Activated T-helper 17 cell treated with anti-CD3 and anti-CD28 coated beads, Interleukin-2, amount 50 U/mL, for 72 hours (primary cell): ENCODE results near the gene NOL3. TPM values are rescaled to one million over a fixed set of nuclear protein-coding genes. Genes with fewer than 3 reads are reported as not detected.

Experiments
- ATAC-seq: fragments of 150-1000 bp; cut with Tn5 transposase; replicated peaks from 2 replicates; pipeline ENCODE4 v1.10.0; 2021; ENCODE audit warnings: mild to moderate bottlenecking, moderate library complexity
- H3K27ac Mint-ChIP-seq: one replicate; pipeline ENCODE4 v1.8.0; 2022; ENCODE audit warnings: mixed read lengths
- H3K27me3 Mint-ChIP-seq: one replicate; pipeline ENCODE4 v1.8.0; 2022; ENCODE audit warnings: mixed read lengths
- H3K36me3 Mint-ChIP-seq: one replicate; pipeline ENCODE4 v1.8.0; 2022; ENCODE audit warnings: low read depth, mild to moderate bottlenecking, mixed read lengths
- H3K4me1 Mint-ChIP-seq: one replicate; pipeline ENCODE4 v1.8.0; 2022; ENCODE audit warnings: mixed read lengths
- H3K4me3 Mint-ChIP-seq: one replicate; pipeline ENCODE4 v1.8.0; 2022; ENCODE audit warnings: mild to moderate bottlenecking, mixed read lengths
- H3K9me3 Mint-ChIP-seq: one replicate; pipeline ENCODE4 v1.8.0; 2022; ENCODE audit warnings: mixed read lengths
- total RNA-seq, 2 donors: library from RNA; stranded (reverse); gene quantifications; one replicate each; pipeline ENCODE4 v1.2.3, GENCODE V29; 2022

NOL3 gene
- total RNA-seq, 2 donors from 2014 or later: 30.0 to 194 TPM

DNA sequence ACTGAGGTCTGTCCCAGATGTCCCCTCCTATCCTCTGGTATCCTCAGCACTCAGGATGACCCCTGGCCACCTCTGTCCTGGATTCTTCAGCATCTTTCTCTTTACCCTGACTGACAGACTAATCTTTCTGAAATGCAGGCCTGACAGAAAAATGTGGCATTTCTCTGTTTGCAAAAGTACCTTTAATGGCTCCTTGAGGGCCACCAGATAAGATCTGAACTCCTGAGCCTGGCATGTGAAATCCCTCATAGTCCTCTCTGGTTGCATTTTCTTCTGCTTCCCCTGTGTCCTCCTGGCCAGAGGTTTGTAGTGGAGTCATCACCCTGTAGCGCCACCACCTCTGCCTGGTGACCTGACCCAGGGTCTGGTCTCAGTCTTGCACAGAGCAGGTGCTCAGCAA, 26.5 kb downstream of the NOL3 start:
- no peak for ATAC-seq
- H3K36me3 Mint-ChIP-seq: peaks cover 83% of the 10 kb centered on the region
- peak overlapping the region; percentile 74 for H3K27ac Mint-ChIP-seq
- peaks cover 20% of the 10 kb centered on the region for H3K4me1 Mint-ChIP-seq
- no peaks in the 10 kb centered on the region for H3K27me3 Mint-ChIP-seq
- H3K4me3 Mint-ChIP-seq: peak overlapping the region; percentile 12
- no peaks in the 10 kb centered on the region for H3K9me3 Mint-ChIP-seq

DNA sequence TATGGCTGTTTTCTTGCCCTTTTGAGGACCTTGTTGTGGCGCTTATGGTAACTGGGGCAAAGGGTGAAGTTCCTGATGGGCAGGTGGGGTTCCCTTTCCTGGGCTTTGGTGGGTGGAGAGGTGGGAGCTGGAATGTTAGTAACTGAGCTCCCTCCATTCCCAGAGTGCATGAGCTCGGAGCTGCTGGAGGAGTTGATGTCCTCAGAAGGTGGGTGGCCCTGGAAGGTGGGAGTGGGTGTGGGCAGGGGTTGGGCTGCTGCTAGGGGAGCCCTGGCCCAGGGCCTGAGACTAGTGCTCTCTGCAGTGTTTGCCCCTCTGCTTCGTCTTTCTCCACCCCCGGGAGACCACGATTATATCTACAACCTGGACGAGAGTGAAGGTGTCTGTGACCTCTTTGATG, 27.4 kb downstream of the NOL3 start:
- peak overlapping the region; percentile 36 for H3K27ac Mint-ChIP-seq
- H3K36me3 Mint-ChIP-seq: peaks cover 87% of the 10 kb centered on the region
- H3K9me3 Mint-ChIP-seq: no peaks in the 10 kb centered on the region
- no peak overlapping the region for H3K4me3 Mint-ChIP-seq
- no peaks in the 10 kb centered on the region for H3K27me3 Mint-ChIP-seq
- ATAC-seq: no peak
- peaks cover 20% of the 10 kb centered on the region for H3K4me1 Mint-ChIP-seq

DNA sequence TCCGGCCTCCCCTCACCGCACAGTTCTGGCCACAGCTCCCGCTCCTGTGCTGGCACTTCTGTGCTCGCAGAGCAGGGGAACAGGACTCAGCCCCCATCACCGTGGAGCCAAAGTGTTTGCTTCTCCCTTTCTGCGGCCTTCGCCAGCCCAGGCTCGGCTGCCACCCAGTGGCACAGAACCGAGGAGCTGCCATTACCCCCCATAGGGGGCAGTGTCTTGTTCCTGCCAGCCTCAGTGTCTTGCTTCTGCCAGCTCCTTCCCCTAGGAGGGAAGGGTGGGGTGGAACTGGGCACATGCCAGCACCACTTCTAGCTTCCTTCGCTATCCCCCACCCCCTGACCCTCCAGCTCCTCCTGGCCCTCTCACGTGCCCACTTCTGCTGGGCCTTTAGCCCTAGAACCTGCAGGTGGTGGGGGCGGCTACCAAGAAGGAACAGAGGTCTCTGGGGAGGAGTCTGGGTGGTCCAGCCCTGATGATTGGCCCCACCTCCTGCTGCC, 27.9 kb downstream of the NOL3 start:
- H3K36me3 Mint-ChIP-seq: peaks cover 83% of the 10 kb centered on the region
- no peak overlapping the region for H3K4me3 Mint-ChIP-seq
- peak; percentile 62 for ATAC-seq
- no peak overlapping the region for H3K27ac Mint-ChIP-seq
- no peaks in the 10 kb centered on the region for H3K9me3 Mint-ChIP-seq
- no peaks in the 10 kb centered on the region for H3K27me3 Mint-ChIP-seq
- H3K4me1 Mint-ChIP-seq: peaks cover 20% of the 10 kb centered on the region

DNA sequence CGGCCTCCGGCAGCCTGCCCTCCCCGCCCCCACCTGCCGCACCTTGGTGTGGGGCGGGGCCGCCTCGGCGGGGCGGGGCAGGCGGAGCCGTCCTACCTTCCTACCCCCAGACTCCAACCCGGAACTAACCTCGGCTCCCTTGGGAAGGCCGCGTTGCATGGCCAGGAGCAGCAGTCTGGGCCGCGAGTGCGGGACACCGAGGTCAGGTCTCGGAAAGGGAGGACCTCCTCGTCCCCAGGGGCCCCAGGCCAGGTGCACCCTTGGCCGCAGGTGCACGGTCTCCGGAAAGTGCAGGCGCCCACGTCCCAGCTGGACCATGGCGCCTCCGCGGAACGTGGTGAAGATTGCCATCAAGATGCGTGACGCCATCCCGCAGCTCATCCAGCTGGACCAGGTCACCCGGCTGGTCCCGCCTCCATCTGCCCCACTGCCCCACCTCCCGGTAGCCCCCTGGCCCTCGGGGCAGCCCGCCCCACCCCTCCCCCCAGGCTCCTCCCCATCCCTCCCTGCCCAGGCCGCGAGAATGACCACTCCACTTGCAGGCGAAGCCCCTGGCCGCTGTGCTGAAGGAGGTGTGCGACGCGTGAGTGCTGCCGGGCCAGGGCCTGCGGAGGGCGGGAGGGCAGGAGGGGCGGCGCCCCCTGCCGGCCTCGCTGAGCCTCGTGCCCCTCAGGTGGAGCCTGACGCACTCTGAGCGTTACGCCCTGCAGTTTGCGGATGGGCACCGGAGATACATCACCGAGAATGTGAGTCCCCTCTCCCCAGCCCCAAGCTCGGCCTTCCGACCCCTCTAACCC, 28.9 kb downstream of the NOL3 start, which contains the start of gene ELMO3:
TSS of gene ELMO3 (plus strand) at position 121 of the 797 bp plus-strand sequence. CDS start at position 317, 196 bp downstream.
- peaks cover 15% of the 10 kb centered on the region for H3K4me1 Mint-ChIP-seq
- no peak within 1 kb of the TSS for H3K27ac Mint-ChIP-seq
- no peak within 1 kb of the TSS for H3K4me3 Mint-ChIP-seq
- peaks cover 73% of the 10 kb centered on the region for H3K36me3 Mint-ChIP-seq
- no peaks in the 10 kb centered on the region for H3K27me3 Mint-ChIP-seq
- ATAC-seq: no peak
- no peaks in the 10 kb centered on the region for H3K9me3 Mint-ChIP-seq

DNA sequence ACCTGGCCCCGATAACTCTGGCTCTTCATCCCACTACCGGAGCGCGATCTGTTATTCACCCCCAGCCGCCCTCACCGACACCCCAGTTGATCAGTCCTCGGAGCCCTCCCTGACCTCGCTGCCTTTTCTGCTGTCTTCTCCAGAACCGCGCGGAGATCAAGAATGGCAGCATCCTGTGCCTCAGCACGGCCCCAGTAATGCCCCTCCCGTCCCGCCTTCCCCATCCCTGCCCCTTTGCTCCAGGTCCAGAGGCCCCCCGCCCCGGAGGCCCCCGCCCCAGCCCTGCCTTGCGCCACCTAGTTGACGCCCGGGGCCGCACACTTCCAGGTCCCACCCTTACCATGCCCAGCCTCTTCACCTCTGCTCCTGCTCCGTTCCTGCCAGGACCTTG, 29.5 kb downstream of the NOL3 start:
- Mint-ChIP-seq H3K4me3 (no peak overlapping the region), H3K27ac (no peak overlapping the region), H3K27me3 (no peaks in the 10 kb centered on the region), H3K4me1 (peaks cover 15% of the 10 kb centered on the region), H3K36me3 (peaks cover 67% of the 10 kb centered on the region), H3K9me3 (no peaks in the 10 kb centered on the region)
- ATAC-seq: no peak

DNA sequence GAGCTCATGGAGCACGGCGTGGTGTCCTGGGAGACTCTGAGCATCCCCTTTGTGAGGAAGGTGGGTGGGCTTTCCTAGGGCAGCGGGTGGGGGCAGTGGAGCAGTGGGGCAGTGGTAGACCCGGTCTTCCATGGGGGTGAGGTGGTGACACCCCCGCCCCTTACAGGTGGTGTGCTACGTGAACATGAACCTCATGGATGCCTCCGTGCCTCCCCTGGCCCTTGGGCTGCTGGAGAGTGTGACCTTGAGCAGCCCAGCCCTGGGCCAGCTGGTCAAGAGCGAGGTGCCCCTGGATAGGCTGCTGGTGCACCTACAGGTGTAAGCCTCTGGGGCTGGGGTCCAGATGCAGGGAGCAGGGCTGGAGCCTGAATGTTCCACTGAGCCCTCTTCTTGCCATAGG, 30.2 kb downstream of the NOL3 start:
- Mint-ChIP-seq H3K9me3 (no peaks in the 10 kb centered on the region), H3K4me1 (peaks cover 15% of the 10 kb centered on the region), H3K4me3 (no peak overlapping the region), H3K27me3 (no peaks in the 10 kb centered on the region), H3K27ac (no peak overlapping the region), H3K36me3 (peaks cover 60% of the 10 kb centered on the region)
- ATAC-seq: no peak

DNA sequence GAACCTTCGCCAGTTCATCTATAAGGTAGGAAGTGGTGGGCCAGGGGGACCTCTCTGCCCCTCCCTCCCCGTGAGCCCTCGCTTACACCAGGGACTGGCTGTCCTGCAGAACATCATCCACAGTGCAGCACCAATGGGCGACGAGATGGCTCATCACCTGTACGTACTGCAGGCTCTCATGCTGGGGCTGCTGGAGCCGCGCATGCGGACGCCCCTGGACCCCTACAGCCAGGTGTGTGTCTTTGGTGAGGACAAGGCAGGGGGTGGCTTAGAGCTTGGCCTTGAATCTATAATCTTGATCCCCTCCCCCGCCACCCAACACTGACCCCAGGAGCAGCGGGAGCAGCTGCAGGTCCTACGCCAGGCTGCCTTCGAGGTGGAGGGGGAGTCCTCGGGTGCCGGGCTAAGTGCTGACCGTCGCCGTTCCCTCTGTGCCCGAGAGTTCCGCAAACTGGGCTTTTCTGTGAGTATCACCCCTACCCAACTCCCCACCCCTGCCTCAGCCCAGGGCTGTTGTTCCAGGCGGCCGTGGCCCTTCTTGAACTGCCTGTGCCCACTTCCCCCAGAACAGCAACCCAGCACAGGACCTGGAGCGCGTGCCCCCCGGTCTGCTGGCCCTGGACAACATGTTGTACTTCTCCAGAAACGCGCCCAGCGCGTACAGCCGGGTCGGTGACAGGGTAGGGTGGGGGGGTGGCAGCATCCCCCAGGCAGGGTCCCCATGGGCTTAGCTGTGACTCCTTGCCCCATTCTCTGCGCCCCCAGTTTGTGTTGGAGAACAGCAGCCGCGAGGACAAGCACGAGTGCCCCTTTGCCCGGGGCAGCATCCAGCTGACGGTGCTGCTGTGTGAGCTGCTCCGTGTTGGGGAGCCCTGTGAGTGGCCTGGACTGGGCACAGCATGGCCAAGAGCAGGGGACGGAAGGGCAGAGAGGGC, 31.3 kb downstream of the NOL3 start:
- peaks cover 49% of the 10 kb centered on the region for H3K36me3 Mint-ChIP-seq
- H3K9me3 Mint-ChIP-seq: no peaks in the 10 kb centered on the region
- ATAC-seq: no peak
- peaks cover 8% of the 10 kb centered on the region for H3K4me1 Mint-ChIP-seq
- no peaks in the 10 kb centered on the region for H3K27me3 Mint-ChIP-seq
- no peak overlapping the region for H3K27ac Mint-ChIP-seq
- H3K4me3 Mint-ChIP-seq: no peak overlapping the region

DNA sequence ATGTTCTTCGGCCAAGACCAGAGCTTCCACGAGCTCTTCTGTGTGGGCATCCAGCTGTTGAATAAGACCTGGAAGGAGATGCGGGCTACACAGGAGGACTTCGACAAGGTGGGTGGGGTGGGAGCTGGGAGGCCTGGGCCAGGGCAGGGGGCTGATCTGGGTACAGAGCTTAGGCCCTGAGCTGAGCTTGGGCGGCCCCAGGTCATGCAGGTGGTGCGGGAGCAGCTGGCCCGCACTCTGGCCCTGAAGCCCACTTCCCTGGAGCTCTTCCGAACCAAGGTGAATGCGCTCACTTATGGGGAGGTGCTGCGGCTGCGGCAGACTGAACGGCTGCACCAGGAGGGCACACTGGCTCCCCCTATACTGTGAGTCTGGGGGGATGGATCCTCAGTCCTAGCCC, 32.1 kb downstream of the NOL3 start:
- no peak for ATAC-seq
- Mint-ChIP-seq H3K4me3 (no peak overlapping the region), H3K36me3 (peaks cover 42% of the 10 kb centered on the region), H3K4me1 (peaks cover 5% of the 10 kb centered on the region), H3K9me3 (no peaks in the 10 kb centered on the region), H3K27ac (no peak overlapping the region), H3K27me3 (no peaks in the 10 kb centered on the region)

DNA sequence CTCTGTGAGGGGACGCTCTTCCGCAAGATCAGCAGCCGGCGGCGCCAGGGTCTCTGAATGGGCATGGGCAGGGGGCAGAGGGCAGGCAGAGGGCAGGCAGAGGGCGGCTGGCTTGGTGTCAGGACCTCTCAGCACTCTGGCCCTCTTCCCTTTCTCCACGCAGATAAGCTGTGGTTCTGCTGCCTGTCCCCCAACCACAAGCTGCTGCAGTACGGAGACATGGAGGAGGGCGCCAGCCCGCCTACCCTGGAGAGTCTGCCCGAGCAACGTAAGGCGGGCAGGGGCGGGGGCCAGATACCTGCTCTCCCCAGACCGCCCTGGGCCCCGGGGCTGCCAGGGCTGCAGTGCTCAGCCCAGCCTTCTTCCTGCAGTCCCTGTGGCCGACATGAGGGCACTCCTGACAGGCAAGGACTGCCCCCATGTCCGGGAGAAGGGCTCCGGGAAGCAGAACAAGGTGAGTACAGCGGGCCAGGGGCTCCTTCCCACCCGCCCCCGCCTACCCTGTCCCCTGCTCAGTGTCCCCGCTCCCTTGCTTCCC, 32.7 kb downstream of the NOL3 start:
- no peak overlapping the region for H3K4me3 Mint-ChIP-seq
- H3K4me1 Mint-ChIP-seq: peaks cover 5% of the 10 kb centered on the region
- no peak for ATAC-seq
- H3K27ac Mint-ChIP-seq: no peak overlapping the region
- no peaks in the 10 kb centered on the region for H3K27me3 Mint-ChIP-seq
- H3K36me3 Mint-ChIP-seq: peaks cover 37% of the 10 kb centered on the region
- H3K9me3 Mint-ChIP-seq: no peaks in the 10 kb centered on the region

DNA sequence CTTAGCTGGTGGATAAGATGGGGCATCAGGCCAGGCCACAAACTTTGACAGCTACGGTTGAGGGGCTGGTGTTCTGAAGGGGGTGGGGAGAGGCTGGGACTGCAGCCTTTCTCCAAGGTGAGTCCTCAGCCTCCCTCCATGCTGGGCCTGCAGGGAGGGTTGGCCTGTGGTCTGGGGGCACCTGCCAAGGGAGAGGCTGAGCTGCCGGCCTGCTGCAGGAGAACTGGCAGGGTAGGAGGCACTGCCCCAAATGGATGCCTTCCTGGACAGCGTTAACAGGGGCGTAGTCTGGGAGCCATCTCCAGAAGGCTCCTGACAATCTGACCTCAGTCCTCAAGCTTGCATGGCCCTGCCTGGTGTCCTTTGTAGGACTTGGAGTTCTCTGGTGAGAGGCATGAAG, 33.7 kb downstream of the NOL3 start:
- H3K4me3 Mint-ChIP-seq: no peak overlapping the region
- no peaks in the 10 kb centered on the region for H3K27me3 Mint-ChIP-seq
- ATAC-seq: no peak
- peaks cover 30% of the 10 kb centered on the region for H3K36me3 Mint-ChIP-seq
- H3K4me1 Mint-ChIP-seq: peaks cover 5% of the 10 kb centered on the region
- H3K27ac Mint-ChIP-seq: no peak overlapping the region
- H3K9me3 Mint-ChIP-seq: no peaks in the 10 kb centered on the region

DNA sequence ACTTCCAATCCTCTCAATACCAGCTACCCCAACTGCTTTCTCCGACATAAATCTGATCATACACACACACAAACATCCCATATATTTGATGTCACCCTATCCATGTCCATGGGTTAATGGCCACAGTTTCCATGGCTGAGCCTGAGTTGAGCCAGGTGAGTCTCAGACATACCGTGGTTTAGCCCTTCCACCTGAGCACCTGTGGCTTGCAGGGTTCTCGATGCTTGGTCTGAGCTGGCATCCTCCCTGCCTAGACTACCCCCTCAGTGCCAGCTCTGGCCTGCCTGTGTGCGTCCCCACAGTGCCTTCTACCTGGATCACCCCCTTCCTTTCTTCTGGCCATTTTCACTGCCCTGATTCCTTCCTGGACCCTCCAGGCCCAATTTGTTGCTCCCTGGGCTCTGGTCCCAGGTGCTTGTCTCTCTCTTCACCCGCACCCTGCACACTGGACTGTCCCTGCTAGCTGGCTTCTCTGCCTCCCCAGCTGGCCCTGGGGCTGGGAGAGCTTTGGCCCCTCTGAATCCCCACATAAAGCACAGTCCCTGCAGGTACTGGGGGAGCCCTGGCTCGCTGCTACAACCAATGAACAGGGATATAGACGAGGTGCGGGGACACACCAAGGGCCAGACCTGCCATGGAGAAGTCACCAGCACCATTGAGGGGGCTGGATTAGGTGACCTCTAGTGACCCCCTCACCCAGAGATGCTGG, 35.9 kb downstream of the NOL3 start:
- Mint-ChIP-seq H3K36me3 (peaks cover 12% of the 10 kb centered on the region), H3K9me3 (no peaks in the 10 kb centered on the region), H3K4me3 (no peak overlapping the region), H3K27ac (peak overlapping the region; percentile 60), H3K4me1 (peaks cover 5% of the 10 kb centered on the region), H3K27me3 (no peaks in the 10 kb centered on the region)
- ATAC-seq: no peak

DNA sequence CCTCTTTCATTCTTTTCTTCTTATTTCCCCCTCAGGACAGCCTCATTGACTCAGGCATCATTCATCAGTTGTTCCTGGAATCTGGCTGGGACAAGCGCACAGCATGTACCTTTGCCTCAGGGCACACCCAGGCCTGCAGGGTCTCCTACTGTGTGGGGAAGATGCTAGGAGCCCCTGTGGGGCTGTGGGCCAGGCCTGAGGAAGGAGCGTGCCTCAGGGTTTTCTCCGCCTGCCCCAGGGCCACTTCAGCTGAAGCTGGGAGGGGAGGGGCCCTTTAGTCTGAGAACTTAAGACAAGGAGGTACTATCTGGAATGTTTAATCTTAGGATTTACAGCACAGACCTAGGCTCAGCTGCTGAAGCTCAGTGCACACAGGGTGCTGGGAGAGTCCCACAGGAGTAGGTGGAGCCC, 36.5 kb downstream of the NOL3 start:
- Mint-ChIP-seq H3K4me3 (no peak overlapping the region), H3K9me3 (no peaks in the 10 kb centered on the region), H3K27ac (peak overlapping the region; percentile 60), H3K27me3 (no peaks in the 10 kb centered on the region), H3K4me1 (peaks cover 5% of the 10 kb centered on the region), H3K36me3 (peaks cover 9% of the 10 kb centered on the region)
- no peak for ATAC-seq

DNA sequence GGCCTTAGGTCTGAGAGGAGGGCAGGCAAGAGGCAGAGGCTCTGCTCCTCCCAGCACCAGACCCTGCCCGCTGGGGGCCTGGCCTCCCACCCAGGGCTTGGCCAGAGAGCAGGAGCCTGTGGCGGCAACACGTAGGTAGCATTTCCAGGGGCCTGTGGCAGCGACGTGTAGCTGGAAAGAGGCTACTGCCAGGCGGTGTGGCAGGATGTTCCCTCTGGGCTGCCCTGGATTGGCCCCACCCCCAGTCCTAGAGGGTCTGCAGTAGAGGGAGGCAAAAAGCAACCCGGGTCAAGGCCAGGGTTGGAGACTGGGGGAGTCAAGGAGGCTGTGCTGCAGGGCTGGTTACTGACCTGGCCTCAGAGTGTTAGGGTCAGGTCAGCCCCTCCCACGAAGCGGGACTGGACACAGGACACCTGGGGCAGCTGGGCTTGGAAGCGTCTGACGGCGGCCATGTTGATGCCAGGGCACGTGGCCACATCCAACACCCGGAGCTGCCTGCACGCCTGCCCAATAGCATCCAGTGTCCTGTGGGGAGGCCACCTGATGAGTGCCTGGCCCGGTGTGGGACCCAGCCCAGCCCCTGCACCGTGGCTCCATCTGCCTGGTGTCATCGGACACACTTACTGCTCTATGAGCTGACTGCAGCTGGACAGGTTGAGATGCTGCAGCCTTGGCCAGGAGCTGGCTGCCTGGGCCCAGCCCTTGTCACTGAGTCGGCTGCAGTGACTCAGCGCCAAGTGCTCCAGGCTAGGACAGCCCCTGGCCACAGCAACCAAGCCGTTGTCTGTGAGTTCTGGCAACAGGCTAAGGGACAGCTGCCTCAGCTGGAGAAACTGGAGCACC, 37.1 kb downstream of the NOL3 start:
- Mint-ChIP-seq H3K9me3 (no peaks in the 10 kb centered on the region), H3K27me3 (no peaks in the 10 kb centered on the region), H3K4me3 (no peak overlapping the region), H3K27ac (no peak overlapping the region), H3K36me3 (peaks cover 4% of the 10 kb centered on the region), H3K4me1 (peaks cover 5% of the 10 kb centered on the region)
- ATAC-seq: peak; percentile 43
